Ishikawa (cell line): ENCODE data around the gene KAT6B.

Experiments
- CEBPB ChIP-seq: IDR thresholded peaks from 2 replicates; pipeline ENCODE4 v1.6.1; 2012
- CREB1 ChIP-seq: IDR thresholded peaks from 2 replicates; pipeline ENCODE4 v1.6.1; 2012; ENCODE audit warnings: low read depth
- EGR1 ChIP-seq: IDR thresholded peaks from 2 replicates; pipeline ENCODE4 v1.6.1; 2012
- EP300 ChIP-seq: IDR thresholded peaks from 2 replicates; pipeline ENCODE4 v1.6.1; 2012; ENCODE audit warnings: borderline replicate concordance
- FOXM1 ChIP-seq: IDR thresholded peaks from 2 replicates; pipeline ENCODE4 v1.6.1; 2012; ENCODE audit warnings: low read depth, borderline replicate concordance
- NFIC ChIP-seq: IDR thresholded peaks from 2 replicates; pipeline ENCODE4 v1.6.1; 2012
- RAD21 ChIP-seq: IDR thresholded peaks from 2 replicates; pipeline ENCODE4 v1.6.1; 2012; ENCODE audit warnings: low read depth
- TAF1 ChIP-seq: IDR thresholded peaks from 2 replicates; pipeline ENCODE4 v1.6.1; 2012; ENCODE audit warnings: low read depth, mild to moderate bottlenecking
- TEAD4 ChIP-seq: IDR thresholded peaks from 2 replicates; pipeline ENCODE4 v1.6.1; 2012
- YY1 ChIP-seq: IDR thresholded peaks from 2 replicates; pipeline ENCODE4 v1.6.1; 2012; ENCODE audit warnings: low read depth
- ZBTB7A ChIP-seq: IDR thresholded peaks from 2 replicates; pipeline ENCODE4 v1.6.1; 2012; ENCODE audit warnings: low read depth
- TF ChIP-seq, protein P1 (sequence below): IDR thresholded peaks from 2 replicates; pipeline ENCODE4 v1.6.1; 2012; ENCODE audit warnings: low read depth, mild to moderate bottlenecking
- TF ChIP-seq, protein P2 (sequence below): IDR thresholded peaks from 2 replicates; pipeline ENCODE4 v1.6.1; 2012
- TF ChIP-seq, protein P3 (sequence below): IDR thresholded peaks from 2 replicates; pipeline ENCODE4 v1.6.1; 2012

DNA sequence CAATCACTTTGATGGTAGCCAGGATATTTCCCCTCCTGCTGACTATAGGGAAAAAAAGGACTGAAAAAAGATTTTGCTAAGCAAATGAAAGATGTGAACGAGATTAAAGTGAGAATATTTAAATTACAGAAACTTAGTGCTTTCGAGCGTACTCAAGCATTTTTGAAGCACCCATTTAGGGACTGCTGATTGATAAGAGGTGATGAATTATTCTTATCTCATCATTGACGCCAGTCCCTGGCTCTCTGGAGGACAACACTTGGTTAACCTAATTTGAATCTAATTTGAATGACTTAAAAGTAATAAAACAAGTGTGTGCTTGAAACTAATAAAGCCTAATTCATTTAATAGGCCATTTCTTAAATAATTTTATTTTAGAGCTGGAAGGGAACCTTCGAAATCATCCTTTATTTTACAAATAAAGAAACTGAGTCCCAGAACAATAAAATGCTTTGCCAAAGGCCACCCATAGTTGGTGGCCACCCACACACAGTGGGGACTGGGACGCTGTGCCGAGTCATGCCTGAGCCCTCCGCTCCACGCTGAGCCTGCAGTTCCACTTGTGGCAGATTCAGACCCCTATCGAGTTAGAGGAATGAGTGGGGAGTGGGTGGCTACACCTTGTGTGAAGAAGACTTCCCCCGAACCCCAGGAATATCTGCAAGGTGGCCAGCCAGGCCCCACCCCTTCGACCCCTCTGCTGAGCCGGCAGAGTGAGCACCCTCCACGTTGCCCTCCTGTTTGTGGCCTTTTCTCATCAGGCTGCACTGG lies 223.9 kb downstream of the KAT6B start:
- TF ChIP-seq TAF1 (no peak), YY1 (no peak), FOXM1 (no peak), EGR1 (no peak), NFIC (no peak), EP300 (no peak), CREB1 (no peak), CEBPB (no peak), RAD21 (no peak), ZBTB7A (no peak), TEAD4 (no peak)
- TF ChIP-seq, protein P1, sequence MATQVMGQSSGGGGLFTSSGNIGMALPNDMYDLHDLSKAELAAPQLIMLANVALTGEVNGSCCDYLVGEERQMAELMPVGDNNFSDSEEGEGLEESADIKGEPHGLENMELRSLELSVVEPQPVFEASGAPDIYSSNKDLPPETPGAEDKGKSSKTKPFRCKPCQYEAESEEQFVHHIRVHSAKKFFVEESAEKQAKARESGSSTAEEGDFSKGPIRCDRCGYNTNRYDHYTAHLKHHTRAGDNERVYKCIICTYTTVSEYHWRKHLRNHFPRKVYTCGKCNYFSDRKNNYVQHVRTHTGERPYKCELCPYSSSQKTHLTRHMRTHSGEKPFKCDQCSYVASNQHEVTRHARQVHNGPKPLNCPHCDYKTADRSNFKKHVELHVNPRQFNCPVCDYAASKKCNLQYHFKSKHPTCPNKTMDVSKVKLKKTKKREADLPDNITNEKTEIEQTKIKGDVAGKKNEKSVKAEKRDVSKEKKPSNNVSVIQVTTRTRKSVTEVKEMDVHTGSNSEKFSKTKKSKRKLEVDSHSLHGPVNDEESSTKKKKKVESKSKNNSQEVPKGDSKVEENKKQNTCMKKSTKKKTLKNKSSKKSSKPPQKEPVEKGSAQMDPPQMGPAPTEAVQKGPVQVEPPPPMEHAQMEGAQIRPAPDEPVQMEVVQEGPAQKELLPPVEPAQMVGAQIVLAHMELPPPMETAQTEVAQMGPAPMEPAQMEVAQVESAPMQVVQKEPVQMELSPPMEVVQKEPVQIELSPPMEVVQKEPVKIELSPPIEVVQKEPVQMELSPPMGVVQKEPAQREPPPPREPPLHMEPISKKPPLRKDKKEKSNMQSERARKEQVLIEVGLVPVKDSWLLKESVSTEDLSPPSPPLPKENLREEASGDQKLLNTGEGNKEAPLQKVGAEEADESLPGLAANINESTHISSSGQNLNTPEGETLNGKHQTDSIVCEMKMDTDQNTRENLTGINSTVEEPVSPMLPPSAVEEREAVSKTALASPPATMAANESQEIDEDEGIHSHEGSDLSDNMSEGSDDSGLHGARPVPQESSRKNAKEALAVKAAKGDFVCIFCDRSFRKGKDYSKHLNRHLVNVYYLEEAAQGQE: no peak
- TF ChIP-seq, protein P2, sequence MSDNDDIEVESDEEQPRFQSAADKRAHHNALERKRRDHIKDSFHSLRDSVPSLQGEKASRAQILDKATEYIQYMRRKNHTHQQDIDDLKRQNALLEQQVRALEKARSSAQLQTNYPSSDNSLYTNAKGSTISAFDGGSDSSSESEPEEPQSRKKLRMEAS: no peak
- TF ChIP-seq, protein P3, sequence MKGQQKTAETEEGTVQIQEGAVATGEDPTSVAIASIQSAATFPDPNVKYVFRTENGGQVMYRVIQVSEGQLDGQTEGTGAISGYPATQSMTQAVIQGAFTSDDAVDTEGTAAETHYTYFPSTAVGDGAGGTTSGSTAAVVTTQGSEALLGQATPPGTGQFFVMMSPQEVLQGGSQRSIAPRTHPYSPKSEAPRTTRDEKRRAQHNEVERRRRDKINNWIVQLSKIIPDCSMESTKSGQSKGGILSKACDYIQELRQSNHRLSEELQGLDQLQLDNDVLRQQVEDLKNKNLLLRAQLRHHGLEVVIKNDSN: no peak
